ENCODE data around the gene TRAP1.

TRAP1 gene

DNA sequence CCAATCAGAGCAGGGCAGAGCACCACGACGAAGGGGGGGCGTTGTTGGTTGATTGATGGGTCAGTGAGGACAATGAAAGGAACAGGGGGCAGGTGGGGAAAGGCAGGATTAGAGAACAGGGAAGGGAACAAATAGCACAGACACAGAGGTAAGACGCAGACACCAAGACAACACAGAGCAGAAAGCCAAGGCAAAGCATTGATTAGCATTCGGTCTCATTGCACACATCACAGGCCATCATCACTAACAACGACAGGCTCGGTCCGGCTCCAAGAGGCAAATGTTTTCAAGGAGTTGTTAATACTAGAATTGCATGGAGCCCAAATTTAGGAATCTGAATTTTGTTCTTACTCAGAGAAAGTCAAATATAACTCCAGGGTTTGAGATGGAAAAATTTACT lies 34.6 kb upstream of the TRAP1 start:
- no peak overlapping the region for H3K4me2 ChIP-seq (ENCODE audit: low read length)
- H3K27ac ChIP-seq (ENCODE audit: low read length), result no peak overlapping the region
- no peak overlapping the region for H2AFZ ChIP-seq (ENCODE audit: low read depth, low read length)
- H3K36me3 ChIP-seq (replicated peaks; ENCODE audit: low read depth, low read length), result peaks cover 19% of the 10 kb centered on the region
- no peak overlapping the region for H3K4me3 ChIP-seq (ENCODE audit: low read length)
- no peaks in the 10 kb centered on the region for H3K9me3 ChIP-seq (ENCODE audit: insufficient read depth, low read length)
- no peak overlapping the region for H3K9ac ChIP-seq (ENCODE audit: low read length)
- no peaks in the 10 kb centered on the region for H3K4me1 ChIP-seq (ENCODE audit: low read length)
- 0 out of 2 replicates have a peak, but pooled peaks cover 5% of the 10 kb centered on the region for H4K20me1 ChIP-seq (ENCODE audit: insufficient read depth, low read length)
- H3K27me3 ChIP-seq (ENCODE audit: low read depth, low read length), result no peaks in the 10 kb centered on the region
- no peaks in the 10 kb centered on the region for H3K79me2 ChIP-seq (ENCODE audit: low read length)
- no peak for TF ChIP-seq EZH2phosphoT487 (IDR thresholded peaks at IDR 0.05; ENCODE audit: low read depth)
- TF ChIP-seq, protein P1, sequence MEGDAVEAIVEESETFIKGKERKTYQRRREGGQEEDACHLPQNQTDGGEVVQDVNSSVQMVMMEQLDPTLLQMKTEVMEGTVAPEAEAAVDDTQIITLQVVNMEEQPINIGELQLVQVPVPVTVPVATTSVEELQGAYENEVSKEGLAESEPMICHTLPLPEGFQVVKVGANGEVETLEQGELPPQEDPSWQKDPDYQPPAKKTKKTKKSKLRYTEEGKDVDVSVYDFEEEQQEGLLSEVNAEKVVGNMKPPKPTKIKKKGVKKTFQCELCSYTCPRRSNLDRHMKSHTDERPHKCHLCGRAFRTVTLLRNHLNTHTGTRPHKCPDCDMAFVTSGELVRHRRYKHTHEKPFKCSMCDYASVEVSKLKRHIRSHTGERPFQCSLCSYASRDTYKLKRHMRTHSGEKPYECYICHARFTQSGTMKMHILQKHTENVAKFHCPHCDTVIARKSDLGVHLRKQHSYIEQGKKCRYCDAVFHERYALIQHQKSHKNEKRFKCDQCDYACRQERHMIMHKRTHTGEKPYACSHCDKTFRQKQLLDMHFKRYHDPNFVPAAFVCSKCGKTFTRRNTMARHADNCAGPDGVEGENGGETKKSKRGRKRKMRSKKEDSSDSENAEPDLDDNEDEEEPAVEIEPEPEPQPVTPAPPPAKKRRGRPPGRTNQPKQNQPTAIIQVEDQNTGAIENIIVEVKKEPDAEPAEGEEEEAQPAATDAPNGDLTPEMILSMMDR (IDR thresholded peaks at IDR 0.05; ENCODE audit: low read depth, low read length), result no peak

DNA sequence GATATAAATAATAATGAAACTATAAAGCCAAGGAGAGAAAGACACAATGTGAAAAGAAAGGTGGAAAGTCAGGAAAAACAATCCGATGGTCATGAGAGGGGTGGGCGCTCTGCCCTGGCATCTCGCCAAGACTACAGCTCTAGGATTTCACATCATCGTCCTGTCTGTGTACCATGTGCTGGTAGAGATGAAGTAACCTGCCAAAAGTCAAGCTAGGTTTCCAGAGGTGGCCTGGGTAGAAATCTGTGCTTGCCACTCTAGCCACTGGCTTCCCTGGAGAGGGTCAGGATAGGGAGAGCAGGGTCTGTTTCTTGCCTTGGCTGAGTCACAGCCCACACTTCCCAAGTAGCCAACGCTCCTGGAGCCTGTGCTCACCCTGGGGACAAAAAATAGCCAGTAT lies 31.0 kb upstream of the TRAP1 start:
- H4K20me1 ChIP-seq (ENCODE audit: insufficient read depth, low read length), result no peaks in the 10 kb centered on the region

DNA sequence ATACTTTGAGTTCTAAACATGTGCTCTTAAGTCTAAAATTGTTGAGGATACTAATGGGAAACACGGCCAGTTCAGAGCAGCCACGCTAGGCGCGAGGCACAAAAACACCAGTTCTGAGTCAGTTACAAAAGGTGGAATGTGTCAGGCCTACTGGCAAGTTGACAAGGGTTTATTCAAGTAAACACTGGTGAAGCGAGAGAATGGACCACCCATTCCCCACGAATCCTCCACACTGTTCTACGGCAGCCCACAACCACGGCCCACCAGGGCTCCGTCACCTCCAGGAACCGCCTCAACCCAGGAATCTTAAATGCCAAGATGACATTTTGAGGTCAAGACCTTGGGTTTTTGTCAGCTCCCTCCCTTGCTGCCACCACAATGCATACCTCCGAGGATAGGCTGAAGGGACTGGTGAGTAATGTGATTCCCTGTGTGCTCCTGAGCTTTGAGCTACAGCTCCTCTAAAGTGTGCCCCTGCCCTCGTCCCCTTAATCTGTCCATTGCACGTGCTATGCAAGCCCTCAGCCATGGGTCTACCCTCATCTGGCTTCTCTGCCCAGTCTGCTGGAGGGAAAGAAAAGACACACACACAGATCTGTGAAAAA lies 28.5 kb upstream of the TRAP1 start:
- Histone ChIP-seq H2AFZ (ENCODE audit: low read depth, low read length) (no peak overlapping the region), H3K27ac (ENCODE audit: low read length) (no peak overlapping the region), H3K9me3 (ENCODE audit: insufficient read depth, low read length) (no peaks in the 10 kb centered on the region), H3K27me3 (ENCODE audit: low read depth, low read length) (no peaks in the 10 kb centered on the region), H3K4me3 (ENCODE audit: low read length) (no peak overlapping the region), H3K9ac (ENCODE audit: low read length) (no peak overlapping the region), H3K79me2 (ENCODE audit: low read length) (no peaks in the 10 kb centered on the region), H3K36me3 (replicated peaks; ENCODE audit: low read depth, low read length) (peaks cover 8% of the 10 kb centered on the region), H4K20me1 (ENCODE audit: insufficient read depth, low read length) (no peaks in the 10 kb centered on the region), H3K4me2 (ENCODE audit: low read length) (no peak overlapping the region), H3K4me1 (ENCODE audit: low read length) (no peaks in the 10 kb centered on the region)
- TF ChIP-seq EZH2phosphoT487 (IDR thresholded peaks at IDR 0.05; ENCODE audit: low read depth), result no peak
- TF ChIP-seq, protein P1 (IDR thresholded peaks at IDR 0.05; ENCODE audit: low read depth, low read length), result no peak

More for the DNA sequence above, 31.0 kb upstream of the TRAP1 start:
- Histone ChIP-seq H3K9ac (ENCODE audit: low read length) (no peak overlapping the region), H3K4me3 (ENCODE audit: low read length) (no peak overlapping the region), H3K27me3 (ENCODE audit: low read depth, low read length) (no peaks in the 10 kb centered on the region), H3K79me2 (ENCODE audit: low read length) (no peaks in the 10 kb centered on the region), H2AFZ (ENCODE audit: low read depth, low read length) (no peak overlapping the region), H3K4me2 (ENCODE audit: low read length) (no peak overlapping the region), H3K9me3 (ENCODE audit: insufficient read depth, low read length) (no peaks in the 10 kb centered on the region), H3K27ac (ENCODE audit: low read length) (no peak overlapping the region), H3K36me3 (replicated peaks; ENCODE audit: low read depth, low read length) (peaks cover 17% of the 10 kb centered on the region), H3K4me1 (ENCODE audit: low read length) (no peaks in the 10 kb centered on the region)
- TF ChIP-seq, protein P1 (IDR thresholded peaks at IDR 0.05; ENCODE audit: low read depth, low read length), result no peak
- TF ChIP-seq EZH2phosphoT487 (IDR thresholded peaks at IDR 0.05; ENCODE audit: low read depth), result no peak

DNA sequence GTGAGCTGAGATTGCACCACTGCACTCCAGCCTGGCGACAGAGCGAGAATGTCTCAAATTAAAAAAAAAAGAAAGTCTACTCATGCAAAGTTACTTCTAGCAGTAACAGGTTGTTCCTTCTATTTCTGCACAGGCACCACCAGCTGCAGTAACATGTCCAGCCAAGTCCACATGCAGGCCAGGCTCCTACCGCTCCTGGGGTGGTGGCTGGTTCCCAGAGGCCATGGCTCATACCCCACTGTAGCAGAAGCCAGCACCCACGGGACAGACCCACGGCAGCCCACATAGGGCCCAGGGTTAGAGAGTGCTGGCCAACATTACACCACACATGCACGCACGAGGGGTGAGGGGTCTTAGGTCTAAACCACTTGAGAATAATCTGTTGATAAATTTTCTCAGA lies 26.7 kb upstream of the TRAP1 start:
- H3K27ac ChIP-seq (ENCODE audit: low read length), result no peak overlapping the region
- H3K27me3 ChIP-seq (ENCODE audit: low read depth, low read length), result no peaks in the 10 kb centered on the region
- no peaks in the 10 kb centered on the region for H3K9me3 ChIP-seq (ENCODE audit: insufficient read depth, low read length)
- no peak overlapping the region for H3K9ac ChIP-seq (ENCODE audit: low read length)
- no peak for TF ChIP-seq EZH2phosphoT487 (IDR thresholded peaks at IDR 0.05; ENCODE audit: low read depth)
- TF ChIP-seq, protein P1 (IDR thresholded peaks at IDR 0.05; ENCODE audit: low read depth, low read length), result no peak
- peaks cover 12% of the 10 kb centered on the region for H3K36me3 ChIP-seq (replicated peaks; ENCODE audit: low read depth, low read length)
- no peaks in the 10 kb centered on the region for H3K4me1 ChIP-seq (ENCODE audit: low read length)
- H3K4me2 ChIP-seq (ENCODE audit: low read length), result no peak overlapping the region
- no peaks in the 10 kb centered on the region for H3K79me2 ChIP-seq (ENCODE audit: low read length)
- no peak overlapping the region for H3K4me3 ChIP-seq (ENCODE audit: low read length)
- no peaks in the 10 kb centered on the region for H4K20me1 ChIP-seq (ENCODE audit: insufficient read depth, low read length)
- H2AFZ ChIP-seq (ENCODE audit: low read depth, low read length), result no peak overlapping the region
